HG03354 (cell line): ENCODE results near the gene P2RX7.

Experiments
- ATAC-seq: cut with Tn5 transposase; IDR thresholded peaks from one replicate; pipeline ENCODE4 v1.9.1; 2021; ENCODE audit warnings: mild to moderate bottlenecking; ENCODE audit not compliant: unreplicated experiment, poor library complexity, severe bottlenecking

Gene P2RX7

GRCh38 chr12:121108492-121108891 is 24.2 kb upstream of the P2RX7 start:
- no peak for ATAC-seq

- ATAC-seq, result peak; percentile 93
Observed at GRCh38 chr12:121110211-121110940, 22.3 kb upstream of the P2RX7 start.

- ATAC-seq, result no peak
Observed at GRCh38 chr12:121111684-121112083, 21.0 kb upstream of the P2RX7 start.

GRCh38 chr12:121112496-121112895 is 20.2 kb upstream of the P2RX7 start:
- ATAC-seq, result no peak

GRCh38 chr12:121113057-121113456 is 19.6 kb upstream of the P2RX7 start:
- ATAC-seq, result no peak

- ATAC-seq, result no peak
Observed at GRCh38 chr12:121114019-121114639, 18.5 kb upstream of the P2RX7 start.

- no peak for ATAC-seq
Observed at GRCh38 chr12:121114806-121115205, 17.9 kb upstream of the P2RX7 start.

GRCh38 chr12:121115530-121115929 is 17.1 kb upstream of the P2RX7 start:
- ATAC-seq, result no peak

GRCh38 chr12:121116318-121117225 is 16.1 kb upstream of the P2RX7 start:
- ATAC-seq, result no peak

GRCh38 chr12:121117226-121117777 is 15.4 kb upstream of the P2RX7 start:
- no peak for ATAC-seq

- no peak for ATAC-seq
Observed at GRCh38 chr12:121120323-121120722, 12.4 kb upstream of the P2RX7 start.

- no peak for ATAC-seq
Observed at GRCh38 chr12:121120989-121121755, 11.5 kb upstream of the P2RX7 start.

- no peak for ATAC-seq
Observed at GRCh38 chr12:121121805-121122204, 10.9 kb upstream of the P2RX7 start.

- no peak for ATAC-seq
Observed at GRCh38 chr12:121123488-121123887, 9.2 kb upstream of the P2RX7 start.

- no peak for ATAC-seq
Observed at GRCh38 chr12:121124402-121125109, 8.1 kb upstream of the P2RX7 start.

- ATAC-seq, result no peak
Observed at GRCh38 chr12:121127501-121127900, 5.2 kb upstream of the P2RX7 start.

- ATAC-seq, result peak; percentile 82
Observed at GRCh38 chr12:121128908-121129810, 3.5 kb upstream of the P2RX7 start.

- no peak for ATAC-seq
Observed at GRCh38 chr12:121129811-121130147, 2.9 kb upstream of the P2RX7 start.
